Adipocyte (in vitro differentiated cells): ENCODE measurements around the gene STK32C.

ENCODE experiments used
- DNase-seq: peaks from one replicate; pipeline ENCODE4 v3.0.0-alpha.2; 2015; ENCODE audit warnings: low read depth
- H3K27me3 ChIP-seq: replicated peaks from 2 replicates; pipeline ENCODE4 v1.7.0; 2013; ENCODE audit warnings: mild to moderate bottlenecking, low read length, moderate library complexity; ENCODE audit not compliant: control insufficient read depth, insufficient read depth
- H3K36me3 ChIP-seq: 2 replicates; pipeline ENCODE4 v1.7.0; 2013; ENCODE audit warnings: low read length, mild to moderate bottlenecking, moderate library complexity; ENCODE audit not compliant: control insufficient read depth, insufficient read depth, severe bottlenecking
- H3K4me1 ChIP-seq: 2 replicates; pipeline ENCODE4 v1.7.0; 2013; ENCODE audit warnings: mild to moderate bottlenecking, low read length, moderate library complexity; ENCODE audit not compliant: control insufficient read depth, insufficient read depth
- H3K4me3 ChIP-seq: 2 replicates; pipeline ENCODE4 v1.7.0; 2013; ENCODE audit warnings: mild to moderate bottlenecking, low read length, moderate library complexity
- H3K9ac ChIP-seq: 2 replicates; pipeline ENCODE4 v1.7.0; 2013; ENCODE audit warnings: mild to moderate bottlenecking, low read length, moderate library complexity
- H3K9me3 ChIP-seq: 2 replicates; pipeline ENCODE4 v1.7.0; 2013; ENCODE audit warnings: mild to moderate bottlenecking, low read length, moderate library complexity; ENCODE audit not compliant: control insufficient read depth

The STK32C gene

DNA sequence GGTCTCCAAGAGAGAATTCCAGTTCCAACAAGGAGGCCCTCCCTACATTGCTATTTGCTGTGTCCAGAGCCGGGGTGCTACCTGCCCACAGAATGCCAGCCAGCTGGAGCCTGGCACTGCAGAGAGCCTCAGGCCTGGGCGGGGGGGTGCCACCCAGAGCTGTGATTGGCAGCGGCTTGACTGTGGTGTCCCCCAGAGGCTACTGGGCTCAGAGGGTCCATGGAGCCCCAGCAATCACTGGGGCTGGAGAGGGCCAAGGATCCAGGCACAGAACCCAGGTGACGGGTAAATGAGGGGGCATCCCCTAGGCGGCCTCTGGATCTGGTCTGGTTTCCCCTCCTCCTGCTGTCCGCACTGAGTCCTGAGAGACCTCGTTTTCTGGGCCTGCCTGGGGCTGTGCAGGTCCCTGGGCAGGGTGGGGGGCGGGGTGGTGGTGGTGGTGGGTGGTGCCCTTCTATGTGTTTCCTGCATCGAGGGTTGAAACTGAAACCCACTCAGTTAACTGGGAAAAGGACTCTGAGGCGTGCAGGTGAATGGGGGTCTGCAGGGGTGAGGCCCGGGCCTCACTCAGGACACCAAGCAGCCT, 108.4 kb downstream of the STK32C start:
- peaks cover 3% of the 10 kb centered on the region for H3K36me3 ChIP-seq
- H3K27me3 ChIP-seq, result no peaks in the 10 kb centered on the region
- H3K9me3 ChIP-seq, result no peaks in the 10 kb centered on the region
- H3K4me3 ChIP-seq, result no peak overlapping the region
- H3K9ac ChIP-seq, result no peak overlapping the region
- no peaks in the 10 kb centered on the region for H3K4me1 ChIP-seq
- DNase-seq, result no peak

DNA sequence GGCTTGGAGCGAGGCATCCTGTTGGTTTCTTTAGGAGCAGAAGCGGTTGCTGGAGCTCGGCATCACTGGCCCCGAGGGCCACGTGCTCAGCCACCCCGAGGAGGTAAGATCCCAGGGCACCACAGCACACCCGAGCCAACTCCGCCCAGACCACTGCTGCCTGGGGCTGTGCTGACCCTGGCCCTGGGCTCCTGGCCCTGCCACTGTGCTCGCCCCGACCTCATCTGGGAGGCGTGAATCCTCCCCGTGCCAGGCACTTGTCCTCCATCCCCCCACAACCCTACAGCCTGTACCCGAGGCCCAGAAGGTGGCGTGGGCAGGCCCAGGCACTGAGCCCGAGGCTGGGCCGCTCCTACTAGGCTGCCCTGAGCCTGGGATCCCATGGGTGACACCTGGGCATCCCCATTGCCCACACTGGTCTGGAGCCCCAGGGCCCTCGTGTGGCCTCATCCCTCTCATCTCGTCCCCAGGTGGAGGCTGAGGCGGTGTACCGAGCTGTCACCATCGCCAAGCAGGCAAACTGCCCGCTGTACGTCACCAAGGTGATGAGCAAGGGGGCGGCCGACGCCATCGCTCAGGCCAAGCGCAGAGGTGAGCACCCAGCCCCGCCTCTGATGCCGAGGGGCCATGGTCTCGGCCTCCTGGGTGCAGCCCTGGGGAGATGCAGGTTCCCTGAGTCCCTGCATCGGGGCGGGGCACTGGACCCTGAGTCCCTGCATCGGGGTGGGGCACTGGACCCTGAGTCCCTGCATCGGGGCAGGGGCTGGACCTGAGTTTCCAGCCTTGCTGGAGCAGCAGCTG, 109.2 kb downstream of the STK32C start:
- no peak for DNase-seq
- H3K4me1 ChIP-seq, result no peaks in the 10 kb centered on the region
- no peak overlapping the region for H3K9ac ChIP-seq
- no peaks in the 10 kb centered on the region for H3K9me3 ChIP-seq
- peaks cover 3% of the 10 kb centered on the region for H3K36me3 ChIP-seq
- no peak overlapping the region for H3K4me3 ChIP-seq
- no peaks in the 10 kb centered on the region for H3K27me3 ChIP-seq

DNA sequence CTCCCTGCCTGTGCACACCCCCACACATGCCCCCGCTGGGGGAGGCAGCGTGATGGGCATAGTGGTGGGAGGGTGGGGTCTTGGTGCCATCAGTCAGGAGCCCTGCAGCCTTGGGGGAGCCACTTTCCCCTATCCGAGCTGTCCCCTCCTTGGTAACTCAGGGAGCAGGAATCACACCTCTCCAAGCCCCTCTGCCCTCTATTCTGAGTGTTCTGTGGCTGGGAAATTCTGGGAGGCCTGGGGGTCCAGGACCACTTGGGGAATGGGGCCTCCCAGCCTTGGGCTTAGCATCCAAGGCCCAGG, 109.7 kb downstream of the STK32C start:
- Histone ChIP-seq H3K9me3 (no peaks in the 10 kb centered on the region), H3K9ac (no peak overlapping the region), H3K27me3 (no peaks in the 10 kb centered on the region), H3K36me3 (peaks cover 3% of the 10 kb centered on the region), H3K4me3 (no peak overlapping the region), H3K4me1 (no peaks in the 10 kb centered on the region)
- no peak for DNase-seq

DNA sequence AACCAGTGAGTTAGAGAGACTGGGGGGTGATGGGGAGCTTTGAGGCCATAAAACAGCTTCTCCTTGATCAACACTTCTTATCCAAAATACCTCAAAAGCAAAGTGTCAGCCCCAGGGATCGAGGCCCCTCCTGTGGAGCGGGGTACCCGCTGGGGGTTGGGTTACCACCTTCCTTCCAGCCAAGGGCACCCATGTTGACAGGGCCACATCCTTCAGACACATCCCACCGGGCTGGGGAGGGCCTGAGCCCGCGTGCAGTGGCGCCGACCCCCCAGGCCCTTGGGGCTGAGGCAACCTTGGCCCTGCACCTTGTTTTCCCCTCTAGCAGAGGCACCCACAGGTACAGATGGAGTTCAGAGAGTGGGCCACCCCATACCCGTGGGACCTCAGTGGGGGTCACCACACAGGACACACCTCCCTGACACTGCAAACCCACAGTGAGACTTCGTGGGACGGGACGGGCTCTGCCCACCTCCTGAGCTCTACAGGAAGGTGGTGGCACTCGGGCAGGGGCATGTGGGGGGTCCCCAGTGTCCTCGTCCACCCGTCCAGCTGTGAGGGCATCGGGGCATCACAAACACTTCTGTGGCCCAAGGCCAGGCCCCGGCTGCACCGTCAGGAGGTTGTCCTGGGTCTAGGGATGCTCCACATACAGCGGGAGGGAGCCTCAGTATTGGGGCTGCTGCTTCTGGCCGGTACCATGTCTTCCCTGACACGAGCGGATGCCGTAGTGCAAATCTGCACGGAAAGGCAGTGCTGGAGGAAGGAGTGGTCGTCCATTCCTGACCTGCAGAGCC, 110.3 kb downstream of the STK32C start:
- DNase-seq, result no peak
- no peak overlapping the region for H3K9ac ChIP-seq
- no peaks in the 10 kb centered on the region for H3K4me1 ChIP-seq
- H3K9me3 ChIP-seq, result no peaks in the 10 kb centered on the region
- H3K36me3 ChIP-seq, result no peaks in the 10 kb centered on the region
- no peaks in the 10 kb centered on the region for H3K27me3 ChIP-seq
- no peak overlapping the region for H3K4me3 ChIP-seq

DNA sequence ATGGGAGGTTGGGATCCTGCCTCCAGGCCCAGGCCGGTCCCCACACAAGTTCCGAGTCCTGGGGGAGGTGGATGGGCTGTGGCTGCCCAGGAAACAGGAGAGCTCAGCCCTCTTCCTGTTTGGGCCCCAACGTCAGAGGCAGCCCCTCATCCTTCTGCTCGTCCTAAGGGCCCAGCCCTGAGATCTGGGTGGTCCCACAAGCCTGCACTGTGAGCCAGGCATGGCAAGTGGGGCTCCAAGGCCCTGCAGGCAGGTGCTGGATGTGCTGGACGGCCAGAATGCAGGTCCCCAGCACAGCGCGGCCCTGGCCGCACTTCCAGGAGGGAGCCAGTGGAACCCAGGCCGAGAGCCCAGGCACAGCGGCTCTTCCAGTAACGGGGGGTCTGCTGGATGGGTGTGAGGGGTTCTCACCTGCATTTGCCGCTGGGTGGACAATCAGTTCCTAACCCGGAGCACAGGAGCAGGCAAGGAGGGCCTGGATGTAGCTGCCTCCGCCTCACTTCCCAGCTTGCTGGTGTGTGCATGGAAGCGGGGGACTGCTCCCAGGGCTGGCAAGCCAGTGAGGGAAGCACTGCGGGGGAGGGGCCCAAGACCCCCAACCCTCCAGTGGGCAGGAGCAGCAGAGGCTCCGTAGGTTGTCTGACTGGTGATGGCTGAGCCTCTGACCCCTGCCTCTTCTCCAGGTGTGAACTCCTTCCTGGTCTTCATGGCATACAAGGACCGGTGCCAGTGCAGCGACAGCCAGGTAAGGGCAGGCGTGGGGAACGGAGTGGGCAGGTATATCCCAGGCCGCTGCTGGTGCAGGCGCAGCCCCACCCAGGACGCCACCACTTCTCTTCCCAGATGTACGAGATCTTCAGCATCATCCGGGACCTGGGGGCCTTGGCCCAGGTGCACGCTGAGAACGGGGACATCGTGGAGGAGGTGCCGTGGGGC, 111.3 kb downstream of the STK32C start:
- H3K9ac ChIP-seq, result no peak overlapping the region
- H3K4me3 ChIP-seq, result no peak overlapping the region
- H3K9me3 ChIP-seq, result no peaks in the 10 kb centered on the region
- H3K27me3 ChIP-seq, result no peaks in the 10 kb centered on the region
- H3K4me1 ChIP-seq, result no peaks in the 10 kb centered on the region
- H3K36me3 ChIP-seq, result no peaks in the 10 kb centered on the region
- no peak for DNase-seq

DNA sequence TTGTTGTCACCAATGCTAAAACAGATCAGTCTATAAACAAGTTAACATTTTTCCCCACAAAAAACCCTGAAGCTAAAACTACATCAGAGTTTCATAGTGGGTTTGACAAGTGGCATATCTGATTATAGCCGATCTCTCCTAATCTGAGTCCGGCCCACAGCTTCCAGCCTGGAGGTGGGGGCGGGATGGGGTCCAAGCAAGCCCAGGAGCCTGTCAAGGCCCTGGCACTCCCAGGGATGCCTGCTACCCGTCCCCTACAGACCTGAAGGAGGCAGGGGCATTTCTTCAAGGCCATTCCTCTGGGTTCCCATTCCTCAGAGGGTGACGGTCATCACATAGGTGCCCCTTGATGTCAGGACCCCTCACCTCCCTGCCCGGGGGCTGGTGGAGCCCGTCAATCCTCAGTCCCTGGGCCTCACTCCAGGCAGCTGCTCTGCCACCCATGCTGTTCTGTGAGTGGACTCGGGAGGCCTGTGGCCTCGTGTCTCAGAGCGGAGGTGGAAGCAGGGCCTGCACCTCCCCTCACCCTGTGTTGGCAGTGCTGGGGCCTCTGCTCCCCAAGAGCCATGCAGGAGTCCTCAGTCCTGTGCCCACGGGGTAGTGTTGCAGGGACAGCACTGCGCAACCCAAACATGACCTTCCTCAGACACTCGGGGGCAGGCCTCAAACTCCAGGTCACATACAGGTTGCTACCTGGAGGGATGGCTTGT, 112.2 kb downstream of the STK32C start:
- Histone ChIP-seq H3K27me3 (no peaks in the 10 kb centered on the region), H3K9me3 (no peaks in the 10 kb centered on the region), H3K36me3 (no peaks in the 10 kb centered on the region), H3K9ac (no peak overlapping the region), H3K4me1 (no peaks in the 10 kb centered on the region), H3K4me3 (no peak overlapping the region)
- no peak for DNase-seq

DNA sequence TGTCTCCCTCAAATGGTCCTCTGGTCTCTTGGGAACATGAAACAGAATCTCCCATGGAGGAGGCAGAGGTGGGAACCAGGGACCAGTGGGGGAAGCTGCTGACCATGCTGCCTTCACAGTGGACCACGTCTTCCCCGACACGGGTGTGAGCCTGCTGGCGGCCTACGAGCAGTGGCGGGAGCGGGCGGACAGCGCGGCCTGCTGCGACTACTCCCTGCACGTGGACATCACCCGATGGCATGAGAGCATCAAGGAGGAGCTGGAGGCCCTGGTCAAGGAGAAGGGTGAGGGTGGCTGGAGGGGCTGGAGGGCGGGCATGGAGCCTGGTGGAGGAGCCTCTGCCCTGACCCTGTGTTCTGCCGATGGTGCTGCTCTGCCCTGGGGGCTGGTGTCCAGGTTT, 113.0 kb downstream of the STK32C start:
- Histone ChIP-seq H3K4me3 (no peak overlapping the region), H3K9me3 (no peaks in the 10 kb centered on the region), H3K9ac (no peak overlapping the region), H3K4me1 (no peaks in the 10 kb centered on the region), H3K27me3 (no peaks in the 10 kb centered on the region), H3K36me3 (no peaks in the 10 kb centered on the region)
- no peak for DNase-seq

DNA sequence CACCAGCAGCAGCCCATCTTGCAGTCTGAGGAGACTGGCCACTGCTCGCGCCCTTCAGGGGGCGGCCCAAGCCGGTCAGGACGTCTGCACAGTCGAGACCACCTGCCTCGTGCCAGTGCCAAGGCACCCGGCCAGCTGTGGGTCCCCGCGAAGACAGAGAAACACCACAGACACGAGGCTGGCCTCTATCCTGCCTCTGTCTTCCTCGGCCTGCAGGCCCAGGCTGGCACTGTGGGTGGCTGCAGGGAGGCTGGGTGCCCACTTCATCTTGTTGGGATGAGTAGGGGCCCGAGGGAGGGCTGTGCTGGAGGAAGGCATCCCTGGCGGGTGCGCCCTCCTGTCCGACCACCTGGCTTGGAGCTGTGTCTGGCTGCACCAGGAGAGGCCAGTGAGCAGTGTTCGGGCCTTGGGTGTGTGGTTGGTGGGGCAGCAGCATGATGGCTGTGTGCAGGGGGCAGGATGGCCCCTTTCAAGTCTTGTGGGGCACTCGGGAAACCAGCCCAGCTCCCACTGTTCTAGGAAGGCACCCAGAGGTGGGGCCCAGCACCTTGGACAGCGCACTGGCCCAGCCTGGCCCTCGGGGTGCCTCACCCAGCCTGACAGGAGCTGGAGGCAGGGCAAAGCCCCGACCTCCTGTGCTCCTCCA, 113.7 kb downstream of the STK32C start:
- H3K36me3 ChIP-seq, result no peaks in the 10 kb centered on the region
- no peaks in the 10 kb centered on the region for H3K9me3 ChIP-seq
- H3K4me1 ChIP-seq, result no peaks in the 10 kb centered on the region
- H3K27me3 ChIP-seq, result peaks cover 1% of the 10 kb centered on the region
- H3K4me3 ChIP-seq, result no peak overlapping the region
- peak; percentile 31 for DNase-seq
- no peak overlapping the region for H3K9ac ChIP-seq

DNA sequence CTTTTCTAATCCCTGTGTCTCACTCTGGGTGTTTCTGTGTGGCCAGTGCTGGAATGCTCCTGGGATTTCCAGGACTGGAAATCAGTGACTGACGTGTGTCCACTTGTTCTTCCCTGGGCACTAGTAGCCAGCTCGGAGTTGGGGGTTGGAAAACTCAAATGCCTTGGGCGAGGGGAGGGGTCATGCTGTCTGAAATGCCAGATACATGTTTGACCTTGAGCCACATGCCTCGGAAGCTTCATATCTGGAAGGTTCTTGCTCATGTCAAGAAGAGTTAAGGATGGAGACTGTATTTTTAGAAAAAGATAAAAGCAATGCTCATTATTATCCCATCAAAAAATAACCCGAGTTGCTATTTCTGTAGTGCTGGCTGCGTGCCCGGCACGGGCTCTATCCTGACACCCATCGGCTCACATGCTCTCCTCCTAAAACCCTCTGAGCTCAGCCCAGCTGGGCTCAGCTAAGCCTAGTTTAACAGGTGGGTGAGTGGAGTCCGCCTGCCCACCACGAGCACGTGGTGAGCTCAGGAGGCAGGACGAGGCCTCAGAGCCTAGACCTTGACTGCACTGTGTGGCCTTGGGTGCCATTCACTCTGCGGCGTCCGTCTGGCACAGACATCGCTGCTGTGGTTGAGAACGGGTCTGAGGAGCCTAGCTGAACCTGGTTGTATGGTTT, 114.6 kb downstream of the STK32C start:
- Histone ChIP-seq H3K27me3 (peaks cover 6% of the 10 kb centered on the region), H3K36me3 (no peaks in the 10 kb centered on the region), H3K4me1 (peaks cover 6% of the 10 kb centered on the region), H3K4me3 (no peak overlapping the region), H3K9me3 (no peaks in the 10 kb centered on the region), H3K9ac (no peak overlapping the region)
- DNase-seq, result no peak
